Measurements from ENCODE around the gene KIF26B. TPM values are rescaled to one million over a fixed set of nuclear protein-coding genes. Genes with fewer than 3 reads are reported as not detected.

Gene KIF26B
- polyA plus RNA-seq, 4 donors, result 19.7 to 35.9 (median 34.0) TPM

- DNase-seq (ENCODE audit: low read depth in 4 of 4, low spot score in 3 of 4), result no peak
These were observed 451.5 kb downstream of the KIF26B start for GRCh38 chr1:245606157-245606725.

GRCh38 chr1:245608271-245608670, 453.5 kb downstream of the KIF26B start:
- DNase-seq (ENCODE audit: low read depth in 4 of 4, low spot score in 3 of 4), result no peak

GRCh38 chr1:245609354-245610150, 454.8 kb downstream of the KIF26B start:
- DNase-seq (ENCODE audit: low read depth in 4 of 4, low spot score in 3 of 4), result no peak

GRCh38 chr1:245611251-245611650, 456.5 kb downstream of the KIF26B start:
- DNase-seq (ENCODE audit: low read depth in 4 of 4, low spot score in 3 of 4), result no peak

GRCh38 chr1:245614476-245614875, 459.7 kb downstream of the KIF26B start:
- no peak for DNase-seq (ENCODE audit: low read depth in 4 of 4, low spot score in 3 of 4)

- DNase-seq (ENCODE audit: low read depth in 4 of 4, low spot score in 3 of 4), result no peak
These were observed 460.2 kb downstream of the KIF26B start for GRCh38 chr1:245615001-245615400.

GRCh38 chr1:245621589-245621988, 466.8 kb downstream of the KIF26B start:
- no peak for DNase-seq (ENCODE audit: low read depth in 4 of 4, low spot score in 3 of 4)

GRCh38 chr1:245622332-245623014, 467.7 kb downstream of the KIF26B start:
- DNase-seq (ENCODE audit: low read depth in 4 of 4, low spot score in 3 of 4), result no peak

GRCh38 chr1:245641384-245641783, 486.6 kb downstream of the KIF26B start:
- DNase-seq (ENCODE audit: low read depth in 4 of 4, low spot score in 3 of 4), result no peak

GRCh38 chr1:245645406-245645805, 490.6 kb downstream of the KIF26B start:
- no peak for DNase-seq (ENCODE audit: low read depth in 4 of 4, low spot score in 3 of 4)

GRCh38 chr1:245645894-245646293, 491.1 kb downstream of the KIF26B start:
- DNase-seq (ENCODE audit: low read depth in 4 of 4, low spot score in 3 of 4), result no peak

GRCh38 chr1:245648749-245649522, 494.2 kb downstream of the KIF26B start:
- DNase-seq (ENCODE audit: low read depth in 4 of 4, low spot score in 3 of 4), result no peak

GRCh38 chr1:245649666-245650065, 494.9 kb downstream of the KIF26B start:
- DNase-seq (ENCODE audit: low read depth in 4 of 4, low spot score in 3 of 4), result no peak

- DNase-seq (ENCODE audit: low read depth in 4 of 4, low spot score in 3 of 4), result no peak
These were observed 495.7 kb downstream of the KIF26B start for GRCh38 chr1:245650441-245650960.

- DNase-seq (ENCODE audit: low read depth in 4 of 4, low spot score in 3 of 4), result no peak
These were observed 496.3 kb downstream of the KIF26B start for GRCh38 chr1:245651093-245651492.

GRCh38 chr1:245652116-245652515, 497.3 kb downstream of the KIF26B start:
- no peak for DNase-seq (ENCODE audit: low read depth in 4 of 4, low spot score in 3 of 4)

- DNase-seq (ENCODE audit: low read depth in 4 of 4, low spot score in 3 of 4), result no peak
These were observed 498.1 kb downstream of the KIF26B start for GRCh38 chr1:245652660-245653427.

GRCh38 chr1:245654460-245655050, 499.8 kb downstream of the KIF26B start:
- DNase-seq (ENCODE audit: low read depth in 4 of 4, low spot score in 3 of 4), result no peak

- no peak for DNase-seq (ENCODE audit: low read depth in 4 of 4, low spot score in 3 of 4)
These were observed 501.5 kb downstream of the KIF26B start for GRCh38 chr1:245656189-245656717.

Data from left renal pelvis (tissue), 4 donors.